NCI-H2081 (cell line): ENCODE data around the gene ZMYM5.
A peak's percentile ranks its signal among the peaks of the same experiment; 100 is the strongest.
"Not testable (repeated sequence)": the region's sequence is repeated elsewhere in the genome, so short reads cannot be mapped to it uniquely, and the experiment has no call there.

ENCODE experiments used
- DNase-seq, 2 experiments: peaks; one replicate each; lab custom pipeline; 2025; lab: John Stamatoyannopoulos, UW

ZMYM5 gene

DNA sequence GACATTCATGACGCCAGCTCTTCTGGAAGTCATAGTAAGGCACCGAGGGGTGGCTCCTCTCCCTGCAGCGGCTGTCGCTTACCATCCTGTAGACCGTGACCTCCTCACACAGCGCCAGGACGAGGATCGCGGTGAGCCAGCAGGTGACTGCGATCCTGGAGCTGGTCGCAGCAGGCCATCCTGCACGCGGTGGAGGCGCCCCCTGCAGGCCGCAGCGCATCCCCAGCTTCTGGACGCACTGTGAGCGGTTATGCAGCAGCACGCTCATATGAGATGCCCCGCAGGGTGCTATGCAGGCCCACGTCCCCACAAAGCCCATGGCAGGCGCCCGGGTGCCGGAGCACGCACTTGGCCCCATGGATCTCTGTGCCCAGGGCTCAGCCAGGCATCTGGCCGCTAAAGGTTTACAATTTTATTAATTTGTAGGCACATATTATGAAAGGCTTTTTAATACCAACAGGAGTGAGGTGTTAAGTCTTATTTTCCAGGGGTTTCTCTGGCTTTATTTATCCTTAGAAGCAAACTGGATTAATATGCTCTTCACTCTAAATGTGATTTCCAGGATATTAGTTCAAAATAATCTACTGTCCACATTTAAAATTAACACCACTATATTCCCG, 45.1 kb downstream of the ZMYM5 start:
- DNase-seq, result no peak

DNA sequence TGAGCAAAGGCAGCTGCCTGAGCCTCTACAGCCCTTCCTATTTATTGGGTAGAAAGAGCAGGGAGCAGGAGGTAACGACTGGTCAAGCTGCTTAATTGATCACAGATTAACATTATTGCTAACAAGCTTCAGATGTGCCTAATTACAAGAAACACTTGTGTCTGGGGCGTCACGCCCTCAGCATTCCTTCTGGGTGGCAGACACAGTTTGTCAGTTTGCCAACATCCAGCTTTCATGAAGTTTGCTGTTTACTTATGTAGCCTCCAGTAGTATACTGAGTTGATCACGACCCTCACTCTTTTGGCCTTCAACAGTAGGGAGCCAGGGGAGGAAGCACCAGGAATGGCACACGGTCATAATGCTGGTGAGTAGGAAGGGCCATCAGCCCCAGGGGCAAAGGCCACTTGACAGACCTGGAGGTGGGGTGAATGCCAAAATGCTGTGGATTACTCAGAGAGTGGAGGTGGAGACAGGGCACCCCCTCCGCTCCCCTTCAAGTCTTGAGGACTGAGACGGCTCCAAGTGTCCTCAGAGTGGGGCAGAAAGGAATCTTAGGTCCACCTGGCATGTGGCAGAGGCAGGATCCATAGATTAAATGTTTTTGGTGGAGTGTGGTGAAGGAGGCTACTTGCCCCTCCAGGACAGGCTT, 45.8 kb downstream of the ZMYM5 start:
- no peak for DNase-seq

- no peak for DNase-seq
Observed at GRCh38 chr13:19817106-19817505, 46.3 kb downstream of the ZMYM5 start.

DNA sequence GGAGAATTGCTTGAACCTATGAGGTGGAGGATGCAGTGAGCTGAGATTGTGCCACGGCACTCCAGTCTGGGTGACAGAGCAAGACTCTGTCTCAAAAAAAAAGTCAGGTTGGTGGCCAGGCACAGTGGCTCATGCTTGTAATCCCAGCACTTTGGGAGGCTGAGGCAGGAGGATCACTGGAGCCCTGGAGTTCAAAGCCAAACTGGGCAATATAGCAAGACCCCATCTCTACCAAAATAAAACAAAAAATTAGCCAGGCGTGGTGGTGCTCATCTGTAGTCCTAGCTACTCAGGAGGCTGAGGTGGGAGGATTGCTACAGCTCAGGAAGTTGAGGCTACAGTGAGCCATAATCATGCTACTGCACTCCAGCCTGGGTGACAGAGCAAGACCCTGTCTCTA, 47.6 kb downstream of the ZMYM5 start:
- DNase-seq, result not testable (repeated sequence)

DNA sequence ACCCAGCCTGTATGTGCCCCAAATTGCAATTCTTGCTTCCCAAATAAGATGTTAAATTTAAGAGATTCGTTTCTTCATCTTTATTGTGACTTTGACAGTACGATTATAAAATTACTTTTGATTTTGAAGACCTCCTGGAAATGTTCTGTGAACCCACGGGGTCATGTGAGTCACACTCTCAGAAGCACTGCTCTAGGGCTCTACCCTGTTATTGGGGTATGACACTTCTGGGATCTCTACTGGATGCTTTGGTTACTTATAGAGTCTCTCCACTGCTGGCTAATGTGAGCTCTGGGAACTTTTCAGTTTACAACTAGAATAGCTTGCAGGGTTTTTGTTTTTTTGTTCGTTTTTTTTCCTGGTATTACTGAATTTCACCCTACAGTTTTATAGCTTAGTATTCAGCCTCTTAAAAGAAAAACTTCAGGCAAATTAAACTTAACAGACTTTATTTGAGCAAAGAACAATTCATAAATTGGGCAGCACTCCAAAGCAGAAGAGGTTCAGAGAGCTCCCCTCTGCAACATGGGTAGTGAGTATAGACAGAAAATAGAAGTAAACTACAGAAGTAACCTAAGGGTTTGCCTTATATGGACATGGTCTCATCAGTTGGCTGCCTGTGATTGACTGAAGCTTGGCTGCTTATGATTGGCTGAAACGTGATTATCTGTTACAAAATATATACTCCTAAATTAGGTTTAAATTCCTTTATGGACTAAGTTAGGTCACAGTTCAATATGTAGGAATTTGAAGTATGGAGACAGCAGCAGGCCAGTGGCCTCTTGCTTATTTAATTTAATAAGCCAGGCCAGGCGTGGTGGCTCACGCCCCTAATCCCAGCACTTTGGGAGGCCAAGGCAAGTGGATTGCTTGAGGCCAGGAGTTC, 52.2 kb downstream of the ZMYM5 start:
- no peak for DNase-seq

DNA sequence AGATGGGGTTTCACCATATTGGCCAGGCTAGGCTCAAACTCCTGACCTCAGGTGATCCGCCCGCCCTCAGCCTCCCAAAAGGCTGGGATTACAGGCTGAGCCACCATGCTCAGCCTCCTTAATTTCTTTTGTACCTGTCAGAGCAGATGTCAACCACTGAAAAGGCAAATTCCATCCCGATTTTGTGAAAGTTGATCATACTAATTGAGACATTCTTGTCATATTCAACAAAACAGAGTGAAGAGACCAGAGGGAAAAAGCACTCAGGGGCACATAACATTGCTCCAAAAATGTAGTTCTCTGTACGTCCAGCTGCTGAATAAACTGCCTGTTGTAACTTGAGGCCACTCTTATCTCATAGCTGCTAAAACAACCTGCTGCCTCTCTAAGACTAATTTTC, 53.3 kb downstream of the ZMYM5 start:
- DNase-seq, result no peak

DNA sequence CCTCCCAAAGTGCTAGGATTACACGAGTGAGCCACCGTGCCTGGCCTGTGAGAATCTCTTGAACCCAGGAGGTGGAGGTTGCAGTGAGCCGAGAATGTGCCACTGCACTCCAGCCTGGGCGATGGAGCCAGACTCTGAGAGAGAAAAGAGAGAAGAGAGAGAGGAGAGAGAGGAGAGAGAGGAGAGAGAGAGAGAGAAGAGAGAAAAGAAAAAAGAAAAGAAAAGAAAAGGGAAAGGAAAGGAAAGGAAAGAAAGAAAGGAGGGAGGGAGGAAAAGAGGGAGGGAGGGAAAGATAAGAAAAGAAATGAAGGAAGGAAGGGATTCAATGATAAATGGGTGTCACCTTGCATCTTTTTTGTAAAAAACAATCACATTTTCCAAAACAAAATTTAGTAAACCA, 57.7 kb downstream of the ZMYM5 start:
- no peak for DNase-seq

- DNase-seq, result no peak
Observed at GRCh38 chr13:19795956-19796355, 67.5 kb downstream of the ZMYM5 start.

DNA sequence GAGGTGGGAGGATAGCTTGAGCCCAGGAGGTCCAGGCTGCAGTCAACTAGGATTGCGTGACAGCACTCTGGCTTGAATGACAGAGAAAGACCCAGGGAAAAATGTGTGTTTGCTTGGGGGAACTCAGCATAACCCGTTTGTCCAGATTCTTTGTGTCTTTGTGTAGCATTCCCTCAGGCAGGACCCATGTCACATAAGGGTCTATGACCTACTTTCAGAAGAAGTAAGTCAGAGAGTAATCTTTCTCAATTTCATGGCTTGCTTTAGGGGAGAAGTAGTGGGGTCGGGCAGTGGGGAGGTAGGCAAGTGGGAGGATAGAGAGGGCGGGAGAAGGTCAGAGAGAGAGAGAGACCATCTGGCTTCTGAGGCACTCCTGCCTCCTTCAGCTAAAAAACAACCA, 68.8 kb downstream of the ZMYM5 start:
- DNase-seq, result no peak

DNA sequence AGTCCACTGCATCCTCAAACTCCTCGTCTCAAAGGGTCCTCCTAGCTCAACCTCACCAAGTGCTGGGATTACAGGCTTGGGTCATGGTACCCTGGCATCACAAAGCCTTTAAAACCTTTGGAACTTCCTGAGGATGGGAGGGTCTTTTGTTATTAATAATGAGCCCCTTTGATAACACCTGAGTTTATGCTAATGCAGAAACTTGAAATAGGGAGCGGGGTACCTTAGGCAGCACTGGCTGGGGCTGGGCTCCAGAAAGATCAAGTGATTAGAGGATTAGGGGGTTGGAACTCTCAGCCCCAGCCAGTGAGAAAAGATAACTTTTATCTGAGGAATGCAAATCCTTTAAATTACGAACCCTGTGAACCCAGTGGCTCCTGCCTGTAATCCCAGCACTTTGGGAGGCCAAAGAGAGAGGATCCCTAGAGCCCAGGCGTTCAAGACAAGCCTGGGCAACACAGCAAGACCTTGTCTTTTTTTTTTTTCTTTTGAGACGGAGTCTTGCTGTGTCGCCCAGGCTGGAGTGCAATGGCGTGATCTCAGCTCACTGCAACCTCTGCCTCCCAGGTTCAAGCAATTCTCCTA, 71.4 kb downstream of the ZMYM5 start:
- no peak for DNase-seq

DNA sequence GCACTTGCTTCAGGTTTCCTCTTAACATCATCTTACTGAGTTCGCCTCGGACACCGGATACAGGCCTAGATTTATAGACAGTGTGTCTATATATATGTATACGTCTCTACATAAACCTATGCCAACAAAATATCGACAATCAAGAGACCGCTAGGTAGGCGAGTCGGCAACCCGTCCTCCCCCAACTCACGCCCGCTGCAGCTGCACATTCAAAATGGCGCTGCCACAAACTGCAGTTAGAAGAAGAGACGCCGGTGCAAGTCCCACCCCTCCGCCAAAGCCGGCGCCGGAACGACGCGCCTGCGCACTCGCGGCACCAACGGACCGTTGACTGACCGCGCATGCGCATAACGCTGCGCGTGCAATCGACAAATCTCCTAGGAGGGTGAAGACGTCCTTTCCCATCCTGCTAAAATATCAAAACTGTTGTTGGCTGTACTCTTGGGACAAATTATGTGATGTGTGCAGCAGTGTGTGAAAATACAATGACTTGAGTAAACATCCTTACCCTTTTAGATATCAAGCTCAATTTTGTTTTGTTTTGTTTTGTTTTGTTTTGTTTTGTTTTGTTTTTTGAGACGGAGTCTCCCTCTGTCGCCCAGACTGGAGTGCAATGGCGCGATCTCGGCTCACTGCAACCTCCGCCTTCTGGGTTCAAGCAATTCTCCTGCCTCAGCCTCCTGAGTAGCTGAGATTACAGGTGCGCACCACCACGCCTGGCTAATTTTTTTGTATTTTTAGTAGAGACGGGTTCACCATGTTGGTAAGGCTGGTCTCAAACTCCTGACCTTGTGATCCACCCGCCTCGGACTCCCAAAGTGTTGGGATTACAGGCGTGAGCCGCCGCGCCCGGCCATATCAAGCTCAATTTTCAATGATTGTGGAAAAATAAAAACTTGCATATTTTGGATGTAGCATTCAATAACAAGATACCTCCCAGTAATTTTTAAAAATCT, 80.4 kb downstream of the ZMYM5 start, which contains the start of gene PSPC1:
PSPC1 (minus strand) TSS at position 219 of the 956 bp plus-strand sequence; CDS start at position 31, 188 bp downstream.
- peak; percentile 89 to 90 for DNase-seq

GRCh38 chr13:19782049-19782726, 81.3 kb downstream of the ZMYM5 start:
- DNase-seq, result peak; percentile 21 to 49

- no peak for DNase-seq
Observed at GRCh38 chr13:19781526-19781925, 81.9 kb downstream of the ZMYM5 start.

- not testable (repeated sequence) for DNase-seq
Observed at GRCh38 chr13:19780753-19781418, 82.6 kb downstream of the ZMYM5 start.
